GM18498 (cell line): Measurements from ENCODE around the gene SC5D.

ENCODE experiments used
- ATAC-seq: cut with Tn5 transposase; IDR thresholded peaks from one replicate; pipeline ENCODE4 v1.9.1; 2021; ENCODE audit warnings: mild to moderate bottlenecking, moderate library complexity; ENCODE audit not compliant: unreplicated experiment

Gene SC5D

DNA sequence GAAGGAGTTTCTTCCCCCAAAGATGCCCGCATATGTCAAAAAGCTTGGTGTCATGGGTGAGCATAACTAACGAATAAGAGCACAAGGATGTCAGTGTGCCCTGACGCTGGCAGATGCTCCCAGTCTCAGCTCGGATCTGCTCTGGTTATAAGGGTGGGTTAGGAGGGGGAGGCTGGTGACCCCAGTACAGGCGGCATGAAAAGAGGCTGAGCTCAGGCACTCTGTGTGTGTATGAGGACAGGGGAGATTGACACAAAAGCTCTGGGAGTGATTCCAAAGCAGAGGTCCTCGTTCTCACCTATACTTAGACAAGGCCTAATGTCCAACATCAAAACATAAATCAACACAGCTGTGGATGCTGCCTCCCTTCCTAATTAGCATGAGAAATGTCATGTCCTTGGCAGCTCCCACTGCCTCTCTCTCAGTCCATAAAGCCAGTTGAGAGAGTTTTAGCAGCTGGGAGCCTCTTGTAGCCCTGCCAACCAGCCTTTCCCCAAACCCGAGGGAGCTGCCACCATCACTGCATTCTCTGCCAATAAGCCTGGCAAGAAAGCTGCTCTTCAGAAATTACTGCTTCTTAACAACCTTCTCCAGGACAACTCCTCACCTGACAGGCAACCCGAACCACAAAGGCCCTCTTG, 59.8 kb downstream of the SC5D start:
- no peak for ATAC-seq

DNA sequence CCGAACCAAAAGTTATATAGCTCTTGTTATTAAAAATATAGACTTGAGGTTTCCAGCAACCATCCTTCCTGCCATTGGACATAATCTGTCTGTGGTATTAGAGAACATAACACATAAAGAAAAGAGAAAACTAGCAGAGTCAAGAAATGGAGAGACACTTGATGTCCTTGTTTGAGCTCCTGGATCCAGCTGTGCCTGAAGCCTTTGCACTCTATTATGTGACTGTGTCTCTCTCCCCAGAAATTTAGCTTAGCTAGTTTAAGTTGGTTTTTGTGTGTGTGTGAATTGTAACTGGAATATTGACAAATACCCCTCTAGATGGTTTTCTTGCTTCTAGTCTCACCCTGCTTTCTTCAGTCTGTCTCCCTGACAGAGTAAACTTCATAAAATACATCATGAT, 61.6 kb downstream of the SC5D start:
- no peak for ATAC-seq

GRCh38 chr11:121356357-121356756, 63.8 kb downstream of the SC5D start:
- ATAC-seq = no peak
